Mesenchymal stem cell (in vitro differentiated cells and primary cell): ENCODE data around the gene DST.

Experiments used
- DNase-seq: peaks from one replicate; pipeline ENCODE4 v3.0.0-alpha.2; 2013
- H2AFZ ChIP-seq: one replicate; pipeline ENCODE4 v1.6.1; 2013; ENCODE audit warnings: low read depth, mild to moderate bottlenecking, control low read depth, inconsistent platforms, low read length, moderate library complexity
- H2AK5ac ChIP-seq: 2 replicates; pipeline ENCODE4 v1.6.1; 2013; ENCODE audit warnings: low read length, moderate library complexity, mild to moderate bottlenecking, inconsistent platforms; ENCODE audit not compliant: severe bottlenecking
- H2BK120ac ChIP-seq: one replicate; pipeline ENCODE4 v1.6.1; 2013; ENCODE audit warnings: low read depth, mild to moderate bottlenecking, inconsistent platforms, low read length, moderate library complexity
- H2BK12ac ChIP-seq, 2 experiments: one replicate each; pipeline ENCODE4 v1.6.1; 2013; ENCODE audit warnings: inconsistent platforms in 2 of 2, low read length in 2 of 2, mild to moderate bottlenecking in 2 of 2, moderate library complexity in 2 of 2, control low read depth in 1 of 2
- H2BK15ac ChIP-seq: one replicate; pipeline ENCODE4 v1.6.1; 2013; ENCODE audit warnings: mild to moderate bottlenecking, low read depth, inconsistent platforms; ENCODE audit not compliant: poor library complexity, severe bottlenecking
- H2BK5ac ChIP-seq: 2 replicates; pipeline ENCODE4 v1.6.1; 2013; ENCODE audit warnings: low read depth, mild to moderate bottlenecking, low read length, control low read depth, inconsistent platforms; ENCODE audit not compliant: poor library complexity, severe bottlenecking
- H3K14ac ChIP-seq, 2 experiments: one replicate each; pipeline ENCODE4 v1.6.1; 2013; ENCODE audit warnings: inconsistent platforms in 2 of 2, low read length in 2 of 2, control low read depth in 1 of 2, mild to moderate bottlenecking in 1 of 2, moderate library complexity in 1 of 2
- H3K18ac ChIP-seq, 2 experiments: one replicate each; pipeline ENCODE4 v1.6.1; 2013; ENCODE audit warnings: inconsistent platforms in 2 of 2, low read length in 2 of 2, control low read depth in 1 of 2, low read depth in 1 of 2, mild to moderate bottlenecking in 1 of 2
- H3K23ac ChIP-seq, 2 experiments: one replicate each; pipeline ENCODE4 v1.6.1; 2013; ENCODE audit warnings: inconsistent platforms in 2 of 2, low read length in 2 of 2, mild to moderate bottlenecking in 2 of 2, moderate library complexity in 2 of 2, control low read depth in 1 of 2
- H3K27ac ChIP-seq: 2 replicates; pipeline ENCODE4 v1.5.1; 2013; ENCODE audit warnings: mild to moderate bottlenecking, moderate library complexity, low read length, control low read depth, inconsistent platforms; ENCODE audit not compliant: poor library complexity, severe bottlenecking
- H3K27me3 ChIP-seq, 2 experiments: 2 replicates each; pipeline versions ENCODE4 v1.6.1 to v1.7.0; 2013; ENCODE audit warnings: low read length in 2 of 2, mild to moderate bottlenecking in 2 of 2, moderate library complexity in 2 of 2, control low read depth in 1 of 2, inconsistent platforms in 1 of 2; ENCODE audit not compliant: control insufficient read depth in 1 of 2, insufficient read depth in 1 of 2
- H3K36me3 ChIP-seq, 2 experiments: 2 replicates each; pipeline versions ENCODE4 v1.6.1 to v1.7.0; 2013; ENCODE audit warnings: low read length in 2 of 2, control low read depth in 1 of 2, inconsistent platforms in 1 of 2, low read depth in 1 of 2, mild to moderate bottlenecking in 1 of 2; ENCODE audit not compliant: insufficient read depth in 2 of 2, control insufficient read depth in 1 of 2
- H3K4ac ChIP-seq, 2 experiments: one replicate each; pipeline ENCODE4 v1.6.1; 2013; ENCODE audit warnings: inconsistent platforms in 2 of 2, low read length in 2 of 2, mild to moderate bottlenecking in 2 of 2, moderate library complexity in 2 of 2, control low read depth in 1 of 2, low read depth in 1 of 2
- H3K4me1 ChIP-seq: 2 replicates; pipeline ENCODE4 v1.6.1; 2013; ENCODE audit warnings: low read depth, low read length, control low read depth; ENCODE audit not compliant: control insufficient read depth, insufficient read depth
- H3K4me2 ChIP-seq: 2 replicates; pipeline ENCODE4 v1.6.1; 2013; ENCODE audit warnings: low read length, mild to moderate bottlenecking, inconsistent platforms; ENCODE audit not compliant: poor library complexity, severe bottlenecking
- H3K4me3 ChIP-seq, 2 experiments: 2 replicates each; pipeline versions ENCODE4 v1.5.1 to v1.7.0; 2013; ENCODE audit warnings: low read length in 2 of 2, mild to moderate bottlenecking in 2 of 2, control low read depth in 1 of 2, low read depth in 1 of 2; ENCODE audit not compliant: insufficient read depth in 1 of 2
- H3K79me1 ChIP-seq: replicated peaks from 2 replicates; pipeline ENCODE4 v1.6.1; 2013; ENCODE audit warnings: mild to moderate bottlenecking, control low read depth, low read length, inconsistent platforms; ENCODE audit not compliant: poor library complexity, severe bottlenecking
- H3K9ac ChIP-seq: 2 replicates; pipeline ENCODE4 v1.7.0; 2013; ENCODE audit warnings: mild to moderate bottlenecking, low read length, moderate library complexity
- H3K9me3 ChIP-seq: 2 replicates; pipeline ENCODE4 v1.7.0; 2013; ENCODE audit warnings: mild to moderate bottlenecking, low read length; ENCODE audit not compliant: control insufficient read depth
- H4K8ac ChIP-seq: one replicate; pipeline ENCODE4 v1.6.1; 2013; ENCODE audit warnings: inconsistent platforms, mild to moderate bottlenecking, low read length, moderate library complexity
- H4K91ac ChIP-seq: one replicate; pipeline ENCODE4 v1.6.1; 2013; ENCODE audit warnings: mild to moderate bottlenecking, low read length, inconsistent platforms
- WGBS: methylation state at CpG from one replicate; pipeline ENCODE4 v1.1.7; 2013; ENCODE audit warnings: mixed read lengths; 5-methylcytosine and 5-hydroxymethylcytosine counted together

Gene DST

DNA sequence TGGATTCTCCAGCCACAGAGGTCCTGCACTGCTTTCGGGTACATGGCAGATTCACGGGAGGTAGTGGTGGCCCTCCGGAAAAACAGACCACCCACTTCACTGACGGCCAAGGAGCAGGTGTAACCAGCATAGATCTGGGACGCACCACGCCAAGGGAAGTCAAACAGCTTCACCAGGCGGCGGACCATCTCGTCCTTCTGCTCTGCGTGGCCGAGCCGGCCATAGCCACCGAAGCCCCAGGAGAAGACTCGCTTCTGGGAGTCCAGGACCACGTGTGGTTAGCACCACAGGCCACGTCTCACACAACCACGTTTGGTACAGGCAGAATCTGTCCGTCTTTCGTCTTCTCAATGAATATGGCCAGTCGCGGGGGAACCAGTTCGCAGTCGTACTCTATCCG, 210.5 kb downstream of the DST start:
- Histone ChIP-seq H2AFZ (no peak overlapping the region), H3K18ac (no peak overlapping the region), H3K23ac (no peak overlapping the region), H4K8ac (no peak overlapping the region), H3K4me2 (no peak overlapping the region), H2AK5ac (no peak overlapping the region), H3K79me1 (no peaks in the 10 kb centered on the region), H3K9me3 (peaks cover 7% of the 10 kb centered on the region), H2BK15ac (no peak overlapping the region), H3K4me3 (no peak overlapping the region), H2BK120ac (no peak overlapping the region), H3K27ac (no peak overlapping the region), H3K4me1 (no peaks in the 10 kb centered on the region), H2BK5ac (no peak overlapping the region), H3K4ac (no peak overlapping the region), H2BK12ac (no peak overlapping the region), H3K36me3 (no peaks in the 10 kb centered on the region), H3K14ac (no peak overlapping the region), H4K91ac (no peak overlapping the region), H3K27me3 (no peaks in the 10 kb centered on the region), H3K9ac (no peak overlapping the region)
- WGBS: 95% methylated on average over 24 of the region's 24 CpGs
- no peak for DNase-seq

- no peak overlapping the region for H3K18ac ChIP-seq
- no peak overlapping the region for H3K23ac ChIP-seq
Measured at GRCh38 chr6:56430629-56431600, 211.8 kb downstream of the DST start.

GRCh38 chr6:56424542-56425083, 218.1 kb downstream of the DST start:
- H3K4me1 ChIP-seq: no peaks in the 10 kb centered on the region
- WGBS: 73% methylated on average over 4 of the region's 4 CpGs

More at GRCh38 chr6:56430629-56431600, 211.8 kb downstream of the DST start:
- H3K4me3 ChIP-seq: no peak overlapping the region
- peaks cover 7% of the 10 kb centered on the region for H3K9me3 ChIP-seq
- no peak overlapping the region for H3K9ac ChIP-seq
- no peak overlapping the region for H2BK15ac ChIP-seq
- H2BK5ac ChIP-seq: no peak overlapping the region
- H3K4me2 ChIP-seq: no peak overlapping the region
- no peaks in the 10 kb centered on the region for H3K79me1 ChIP-seq
- no peak overlapping the region for H2BK120ac ChIP-seq
- H3K27ac ChIP-seq: no peak overlapping the region
- no peak overlapping the region for H2AFZ ChIP-seq
- H3K36me3 ChIP-seq: no peaks in the 10 kb centered on the region
- H3K4me1 ChIP-seq: no peaks in the 10 kb centered on the region
- H3K27me3 ChIP-seq: no peaks in the 10 kb centered on the region
- no peak for DNase-seq
- no peak overlapping the region for H3K14ac ChIP-seq
- H3K4ac ChIP-seq: no peak overlapping the region
- H4K91ac ChIP-seq: no peak overlapping the region
- no peak overlapping the region for H2AK5ac ChIP-seq
- H4K8ac ChIP-seq: no peak overlapping the region
- H2BK12ac ChIP-seq: no peak overlapping the region
- WGBS: 95% methylated on average over 32 of the region's 34 CpGs

DNA sequence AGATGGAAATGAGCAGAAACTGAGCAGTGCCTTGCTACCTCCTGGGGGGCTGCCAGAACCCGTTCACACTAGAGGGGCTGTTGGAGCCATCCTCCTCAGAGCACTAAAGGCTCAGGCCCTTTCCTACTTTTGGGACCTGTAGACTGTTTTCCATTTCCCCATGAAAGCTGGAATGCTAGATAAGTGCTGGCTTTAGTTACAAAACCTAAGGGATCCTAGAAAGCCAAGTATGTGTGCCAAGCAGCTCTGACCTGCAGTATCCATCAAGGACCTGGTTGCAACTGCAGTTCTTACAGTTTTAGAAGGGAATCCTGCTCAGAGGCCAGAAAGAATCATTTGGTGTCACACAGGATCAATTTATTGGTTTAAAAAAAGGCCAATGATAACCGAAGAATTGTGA, 218.6 kb downstream of the DST start:
- H3K4me1 ChIP-seq: no peaks in the 10 kb centered on the region
- H3K9me3 ChIP-seq: no peaks in the 10 kb centered on the region
- no peaks in the 10 kb centered on the region for H3K79me1 ChIP-seq
- no peak overlapping the region for H4K91ac ChIP-seq
- H2BK15ac ChIP-seq: no peak overlapping the region
- H3K18ac ChIP-seq: no peak overlapping the region
- no peak overlapping the region for H3K27ac ChIP-seq
- no peaks in the 10 kb centered on the region for H3K36me3 ChIP-seq
- H2AFZ ChIP-seq: no peak overlapping the region
- H4K8ac ChIP-seq: no peak overlapping the region
- no peak overlapping the region for H3K4me2 ChIP-seq
- H3K14ac ChIP-seq: no peak overlapping the region
- H2BK12ac ChIP-seq: no peak overlapping the region
- no peaks in the 10 kb centered on the region for H3K27me3 ChIP-seq
- no peak overlapping the region for H2BK120ac ChIP-seq
- 67% methylated on average over 1 of the region's 2 CpGs for WGBS
- H2BK5ac ChIP-seq: no peak overlapping the region
- H3K4me3 ChIP-seq: no peak overlapping the region
- DNase-seq: no peak
- no peak overlapping the region for H3K4ac ChIP-seq
- H3K9ac ChIP-seq: no peak overlapping the region
- peak overlapping the region; percentile 19 for H2AK5ac ChIP-seq
- H3K23ac ChIP-seq: no peak overlapping the region

More at GRCh38 chr6:56424542-56425083, 218.1 kb downstream of the DST start:
- H3K18ac ChIP-seq: no peak overlapping the region
- H3K4me3 ChIP-seq: no peak overlapping the region
- H2BK12ac ChIP-seq: no peak overlapping the region
- H4K8ac ChIP-seq: no peak overlapping the region
- DNase-seq: no peak
- H3K23ac ChIP-seq: no peak overlapping the region
- no peak overlapping the region for H4K91ac ChIP-seq
- no peak overlapping the region for H3K4me2 ChIP-seq
- no peaks in the 10 kb centered on the region for H3K79me1 ChIP-seq
- no peaks in the 10 kb centered on the region for H3K9me3 ChIP-seq
- H2AK5ac ChIP-seq: no peak overlapping the region
- H2BK15ac ChIP-seq: no peak overlapping the region
- H2AFZ ChIP-seq: no peak overlapping the region
- H3K27ac ChIP-seq: no peak overlapping the region
- no peak overlapping the region for H3K4ac ChIP-seq
- no peak overlapping the region for H3K9ac ChIP-seq
- H2BK5ac ChIP-seq: no peak overlapping the region
- H3K36me3 ChIP-seq: no peaks in the 10 kb centered on the region
- H3K14ac ChIP-seq: no peak overlapping the region
- H2BK120ac ChIP-seq: no peak overlapping the region
- H3K27me3 ChIP-seq: no peaks in the 10 kb centered on the region
